Measurements from ENCODE around the gene DNM1. TPM values are rescaled to one million over a fixed set of nuclear protein-coding genes. Genes with fewer than 3 reads are reported as not detected.

Gene DNM1
- total RNA-seq, 1 donor from 2014 or later, result 112 TPM

DNA sequence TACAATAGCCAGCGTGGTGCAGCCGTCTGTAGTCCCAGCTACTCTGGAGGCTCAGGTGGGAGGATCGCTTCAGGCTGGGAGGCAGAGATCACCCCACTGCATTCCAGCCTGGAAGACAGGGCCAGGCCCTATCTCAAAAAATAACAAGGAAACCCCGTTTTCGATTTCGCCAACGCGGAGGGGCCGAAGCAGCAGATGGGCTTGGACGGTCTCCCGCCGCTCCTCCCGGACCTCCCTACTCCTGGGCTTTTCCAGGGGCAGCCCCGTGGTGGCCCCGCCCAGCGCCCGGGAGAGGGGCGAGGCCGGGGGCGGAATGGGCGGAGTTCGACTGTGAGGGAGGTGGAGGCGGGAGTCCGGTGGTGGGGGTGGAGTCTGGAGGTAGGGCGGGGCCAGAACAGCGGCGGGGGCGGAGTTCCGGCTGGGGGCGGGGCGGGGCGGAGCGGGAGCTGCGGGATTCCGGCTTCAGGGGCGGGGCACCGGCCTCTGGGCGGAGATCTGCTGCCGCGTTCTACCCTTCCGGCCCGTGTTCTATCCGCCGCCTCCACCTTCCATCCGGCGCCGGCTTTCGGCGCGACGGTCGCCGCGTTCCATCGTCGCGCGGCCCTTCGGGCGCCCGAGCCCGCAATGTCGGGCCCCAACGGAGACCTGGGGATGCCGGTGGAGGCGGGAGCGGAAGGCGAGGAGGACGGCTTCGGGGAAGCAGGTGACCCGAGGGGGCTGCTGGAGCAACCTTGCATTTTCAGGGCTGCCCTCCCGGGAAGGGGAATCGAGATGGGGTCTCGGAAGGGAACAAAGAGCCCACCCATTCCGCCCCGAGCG, 43.2 kb upstream of the DNM1 start, which contains the start of gene BBLN:
Gene BBLN, plus strand, starts transcription at position 482 of the 819 bp plus-strand sequence. Its CDS starts 143 bp downstream, at position 625.
- Mint-ChIP-seq H3K27me3 (no peaks in the 10 kb centered on the region), H3K9me3 (no peaks in the 10 kb centered on the region), H3K27ac (peak within 1 kb of the TSS; percentile 66), H3K4me3 (peak within 1 kb of the TSS; percentile 87), H3K4me1 (ENCODE audit: unreplicated experiment) (peaks cover 16% of the 10 kb centered on the region), H3K36me3 (peaks cover 6% of the 10 kb centered on the region)
- TF ChIP-seq, protein P1, sequence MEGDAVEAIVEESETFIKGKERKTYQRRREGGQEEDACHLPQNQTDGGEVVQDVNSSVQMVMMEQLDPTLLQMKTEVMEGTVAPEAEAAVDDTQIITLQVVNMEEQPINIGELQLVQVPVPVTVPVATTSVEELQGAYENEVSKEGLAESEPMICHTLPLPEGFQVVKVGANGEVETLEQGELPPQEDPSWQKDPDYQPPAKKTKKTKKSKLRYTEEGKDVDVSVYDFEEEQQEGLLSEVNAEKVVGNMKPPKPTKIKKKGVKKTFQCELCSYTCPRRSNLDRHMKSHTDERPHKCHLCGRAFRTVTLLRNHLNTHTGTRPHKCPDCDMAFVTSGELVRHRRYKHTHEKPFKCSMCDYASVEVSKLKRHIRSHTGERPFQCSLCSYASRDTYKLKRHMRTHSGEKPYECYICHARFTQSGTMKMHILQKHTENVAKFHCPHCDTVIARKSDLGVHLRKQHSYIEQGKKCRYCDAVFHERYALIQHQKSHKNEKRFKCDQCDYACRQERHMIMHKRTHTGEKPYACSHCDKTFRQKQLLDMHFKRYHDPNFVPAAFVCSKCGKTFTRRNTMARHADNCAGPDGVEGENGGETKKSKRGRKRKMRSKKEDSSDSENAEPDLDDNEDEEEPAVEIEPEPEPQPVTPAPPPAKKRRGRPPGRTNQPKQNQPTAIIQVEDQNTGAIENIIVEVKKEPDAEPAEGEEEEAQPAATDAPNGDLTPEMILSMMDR (conservative IDR thresholded peaks at IDR 0.05), result no peak
- peak; percentile 98 for DNase-seq (ENCODE audit: extremely low spot score, unreplicated experiment)

GRCh38 chr9:128160603-128160987, 42.6 kb upstream of the DNM1 start:
- Mint-ChIP-seq H3K27ac (no peak overlapping the region), H3K36me3 (peaks cover 6% of the 10 kb centered on the region), H3K4me1 (ENCODE audit: unreplicated experiment) (peaks cover 15% of the 10 kb centered on the region), H3K9me3 (no peaks in the 10 kb centered on the region), H3K27me3 (no peaks in the 10 kb centered on the region), H3K4me3 (peak overlapping the region; percentile 87)
- TF ChIP-seq, protein P1 (conservative IDR thresholded peaks at IDR 0.05), result no peak
- no peak for DNase-seq (ENCODE audit: extremely low spot score, unreplicated experiment)

DNA sequence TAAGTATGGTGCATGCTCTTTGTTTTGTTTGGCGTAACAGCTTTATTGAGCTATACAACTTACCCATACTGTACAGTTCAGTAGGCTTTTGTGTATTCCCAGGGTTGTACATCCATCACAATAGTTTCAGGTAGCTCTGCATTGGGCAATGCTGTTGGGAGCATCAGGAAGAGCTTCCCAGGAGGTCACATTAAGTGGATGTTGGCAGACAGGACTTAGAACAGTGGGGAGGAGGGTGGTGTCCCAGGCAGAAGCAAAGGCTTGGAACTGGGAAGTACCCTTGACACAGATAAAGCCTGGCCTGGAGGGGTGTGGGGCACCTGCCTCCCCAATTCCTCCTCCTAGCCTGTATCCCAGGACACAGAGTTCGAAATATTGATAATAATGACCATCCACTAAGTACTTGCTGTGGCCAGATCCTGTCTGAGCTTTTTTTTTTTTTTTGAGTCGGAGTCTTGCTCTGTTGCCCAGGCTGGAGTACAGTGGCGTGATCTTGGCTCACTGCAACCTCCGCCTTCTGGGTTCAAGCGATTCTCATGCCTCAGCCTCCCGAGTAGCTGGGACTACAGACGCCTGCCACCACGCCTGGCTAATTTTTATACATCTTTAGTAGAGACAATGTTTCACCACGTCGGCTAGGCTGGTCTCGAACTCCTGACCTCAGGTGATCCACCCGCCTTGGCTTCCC, 41.8 kb upstream of the DNM1 start:
- Mint-ChIP-seq H3K27me3 (no peaks in the 10 kb centered on the region), H3K27ac (peak overlapping the region; percentile 33), H3K4me1 (ENCODE audit: unreplicated experiment) (peaks cover 11% of the 10 kb centered on the region), H3K9me3 (no peaks in the 10 kb centered on the region), H3K36me3 (peaks cover 6% of the 10 kb centered on the region), H3K4me3 (peak overlapping the region; percentile 87)
- DNase-seq (ENCODE audit: extremely low spot score, unreplicated experiment), result no peak
- TF ChIP-seq, protein P1 (conservative IDR thresholded peaks at IDR 0.05), result no peak

- TF ChIP-seq, protein P1 (conservative IDR thresholded peaks at IDR 0.05), result no peak
- DNase-seq (ENCODE audit: extremely low spot score, unreplicated experiment), result no peak
- Mint-ChIP-seq H3K36me3 (peaks cover 10% of the 10 kb centered on the region), H3K4me1 (ENCODE audit: unreplicated experiment) (peaks cover 11% of the 10 kb centered on the region), H3K4me3 (peak overlapping the region; percentile 54), H3K27me3 (no peaks in the 10 kb centered on the region), H3K27ac (peak overlapping the region; percentile 39), H3K9me3 (no peaks in the 10 kb centered on the region)
These were observed 40.8 kb upstream of the DNM1 start for GRCh38 chr9:128162215-128163026.

- no peaks in the 10 kb centered on the region for H3K27me3 Mint-ChIP-seq
- peak overlapping the region; percentile 54 for H3K4me3 Mint-ChIP-seq
- H3K4me1 Mint-ChIP-seq (ENCODE audit: unreplicated experiment), result peaks cover 11% of the 10 kb centered on the region
- H3K36me3 Mint-ChIP-seq, result peaks cover 11% of the 10 kb centered on the region
- peak overlapping the region; percentile 39 for H3K27ac Mint-ChIP-seq
- TF ChIP-seq, protein P1 (conservative IDR thresholded peaks at IDR 0.05), result no peak
- no peak for DNase-seq (ENCODE audit: extremely low spot score, unreplicated experiment)
- no peaks in the 10 kb centered on the region for H3K9me3 Mint-ChIP-seq
These were observed 40.1 kb upstream of the DNM1 start for GRCh38 chr9:128163027-128163515.
